NT2/D1 (cell line): ENCODE data around the gene MCAT.

Experiments used
- SUZ12 ChIP-seq: IDR thresholded peaks from 2 replicates; pipeline ENCODE4 v1.6.1; 2011; ENCODE audit not compliant: insufficient read length, insufficient read depth; ENCODE audit errors: extremely low read depth
- ZNF274 ChIP-seq: IDR thresholded peaks from 2 replicates; pipeline ENCODE4 v1.6.1; 2011; ENCODE audit warnings: mild to moderate bottlenecking, low read depth, low read length

DNA sequence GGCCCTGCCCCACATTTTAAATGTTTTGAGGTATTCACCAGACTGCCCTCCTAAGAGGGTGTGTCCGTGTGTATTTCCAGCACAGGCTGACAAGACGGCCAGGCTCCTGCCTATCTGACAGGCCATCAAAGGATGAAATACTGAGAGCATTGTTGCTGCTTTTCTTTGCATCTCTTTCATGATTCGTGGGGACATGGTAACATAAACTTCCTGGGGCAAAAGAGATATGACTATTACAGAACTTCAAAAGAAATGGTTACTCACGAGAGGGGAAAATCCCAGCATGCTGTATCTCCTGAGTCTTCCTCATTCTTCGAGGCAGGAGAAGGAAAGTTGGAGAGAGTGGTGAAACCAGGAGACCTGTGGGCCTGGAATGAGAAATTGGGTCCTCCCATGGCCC lies 43.0 kb downstream of the MCAT start:
- TF ChIP-seq ZNF274, result no peak
- no peak for TF ChIP-seq SUZ12
